A549 (cell line): ENCODE results near the gene CDH4. TPM values are rescaled to one million over a fixed set of nuclear protein-coding genes. Genes with fewer than 3 reads are reported as not detected.

Source experiments
- ATAC-seq, 2 experiments: fragments of 200-7000 bp in 1 of 2; fragments of >200 bp in 1 of 2; cut with Nextera tagmentation in 1 of 2; cut with Tn5 transposase in 1 of 2; 3 replicates each; pipeline versions ENCODE4 v1.8.0 to v1.9.1; 2018 to 2020; ENCODE audit warnings: mild to moderate bottlenecking in 1 of 2, moderate library complexity in 1 of 2
- CTCF ChIA-PET: fragments of 300-600 bp; sonication (Branson Sonifier 250); formaldehyde crosslinking; extraction: SDS; loops from one replicate; lab custom pipeline; 2021; ENCODE audit warnings: antibody characterized with exemption, inconsistent platforms; lab: Yijun Ruan, JAX
- POLR2A ChIA-PET: fragments of 350-600 bp; formaldehyde crosslinking; extraction: SDS; loops from one replicate; lab custom pipeline; 2021; ENCODE audit warnings: antibody characterized with exemption, inconsistent platforms; lab: Yijun Ruan, JAX
- DNase-seq, 2 experiments: peaks; one replicate each; pipeline versions ENCODE4 v3.0.0 to v3.0.0-alpha.2; 2011 to 2016; ENCODE audit warnings: low read depth in 1 of 2, low spot score in 1 of 2
- FAIRE-seq: peaks from 2 replicates; lab custom pipeline; 2011; peaks lifted over from hg19 to GRCh38; lab: Jason Lieb, UNC
- H3K27ac ChIP-seq, 2 experiments: fragments of >200 bp; sonication (Bioruptor Twin); formaldehyde crosslinking; 3 replicates each; pipeline ENCODE4 v1.5.1; 2016 to 2017
- H3K4me1 ChIP-seq: fragments of >200 bp; sonication (Bioruptor Twin); formaldehyde crosslinking; 3 replicates; pipeline ENCODE4 v1.6.1; 2016
- H3K4me2 ChIP-seq: fragments of >200 bp; sonication (Bioruptor Twin); formaldehyde crosslinking; 3 replicates; pipeline ENCODE4 v1.6.1; 2016
- H3K4me3 ChIP-seq: fragments of >200 bp; sonication (Bioruptor Twin); formaldehyde crosslinking; 3 replicates; pipeline ENCODE4 v1.5.1; 2016
- H3K9me3 ChIP-seq: fragments of >200 bp; sonication (Bioruptor Twin); formaldehyde crosslinking; 3 replicates; pipeline ENCODE4 v1.6.1; 2016
- BCL3 ChIP-seq: fragments of >200 bp; sonication (Bioruptor Twin); formaldehyde crosslinking; IDR thresholded peaks from 3 replicates; pipeline ENCODE4 v1.6.1; 2016
- BHLHE40 ChIP-seq: IDR thresholded peaks from 2 replicates; pipeline ENCODE4 v1.6.1; 2012; ENCODE audit warnings: low read depth, low read length, inconsistent platforms
- CBX8 ChIP-seq: fragments of 200-600 bp; sonication (generic); IDR thresholded peaks from 2 replicates; pipeline ENCODE4 v1.6.1; 2016
- CEBPB ChIP-seq, 2 experiments: fragments of >200 bp in 1 of 2; sonication (Bioruptor Twin) in 1 of 2; formaldehyde crosslinking in 1 of 2; IDR thresholded peaks; 2 replicates each; pipeline ENCODE4 v1.6.1; 2012 to 2016
- FOSL2 ChIP-seq, 2 experiments: fragments of 450-650 bp in 1 of 2; fragments of >200 bp in 1 of 2; sonication (Bioruptor Twin) in 1 of 2; formaldehyde crosslinking; IDR thresholded peaks; 2 replicates each; pipeline versions ENCODE4 v1.5.0 to v1.6.1; 2016 to 2020; ENCODE audit warnings: mild to moderate bottlenecking in 1 of 2, moderate library complexity in 1 of 2
- GATA3 ChIP-seq: IDR thresholded peaks from 2 replicates; pipeline ENCODE4 v1.6.1; 2012; ENCODE audit warnings: borderline replicate concordance
- HDAC2 ChIP-seq: fragments of 200-600 bp; sonication (generic); IDR thresholded peaks from 2 replicates; pipeline ENCODE4 v1.6.1; 2016
- HOXA7 ChIP-seq: fragments of 250-450 bp; sonication (Bioruptor Pico); IDR thresholded peaks from 2 replicates; pipeline ENCODE4 v1.5.0; 2020; ENCODE audit warnings: mild to moderate bottlenecking, moderate library complexity
- JUN ChIP-seq, 2 experiments: fragments of >200 bp; sonication (Bioruptor Twin); formaldehyde crosslinking; IDR thresholded peaks; 2 replicates in 1 of 2; 3 replicates in 1 of 2; pipeline ENCODE4 v1.6.1; 2016 to 2017
- NFE2L2 ChIP-seq: fragments of 150-350 bp; conservative IDR thresholded peaks from 2 replicates; pipeline ENCODE4 v1.6.1; 2014; ENCODE audit warnings: low read length
- NPAS2 ChIP-seq: fragments of 250-450 bp; sonication (Bioruptor Pico); IDR thresholded peaks from 2 replicates; pipeline ENCODE4 v1.8.0; 2022; ENCODE audit warnings: mild to moderate bottlenecking, moderate library complexity, borderline replicate concordance
- PBX3 ChIP-seq: IDR thresholded peaks from 2 replicates; pipeline ENCODE4 v1.6.1; 2012
- PHF8 ChIP-seq: fragments of 200-600 bp; sonication (generic); IDR thresholded peaks from 2 replicates; pipeline ENCODE4 v1.6.1; 2016; ENCODE audit warnings: low read depth, mild to moderate bottlenecking, antibody characterized with exemption, moderate library complexity, borderline replicate concordance
- RAD21 ChIP-seq, 2 experiments: fragments of >200 bp in 1 of 2; sonication (Bioruptor Twin) in 1 of 2; formaldehyde crosslinking in 1 of 2; IDR thresholded peaks in 1 of 2; conservative IDR thresholded peaks in 1 of 2; 2 replicates in 1 of 2; 3 replicates in 1 of 2; pipeline ENCODE4 v1.6.1; 2012 to 2018; ENCODE audit warnings: inconsistent platforms in 1 of 2
- RARB ChIP-seq: fragments of 250-450 bp; sonication (Bioruptor Pico); IDR thresholded peaks from 2 replicates; pipeline ENCODE4 v1.8.0; 2021; ENCODE audit warnings: mild to moderate bottlenecking, moderate library complexity
- RFX5 ChIP-seq: fragments of 450-650 bp; IDR thresholded peaks from 2 replicates; pipeline ENCODE4 v1.7.1; 2014; ENCODE audit warnings: antibody characterized with exemption, mild to moderate bottlenecking, moderate library complexity
- TP53 ChIP-seq: fragments of 250-450 bp; sonication (Bioruptor Pico); IDR thresholded peaks from 2 replicates; pipeline ENCODE4 v1.5.0; 2021; ENCODE audit warnings: mild to moderate bottlenecking, moderate library complexity
- WGBS: methylation state at CpG from one replicate; pipeline ENCODE4 v1.1.6; 2017; ENCODE audit errors: missing lambda C conversion rate; 5-methylcytosine and 5-hydroxymethylcytosine counted together
- polyA plus RNA-seq, 4 experiments: library from polyadenylated mRNA; depleted of rRNA in 3 of 4; stranded (reverse); fragments of >200 nt; fragmentation: RNase III in 1 of 4; extraction: RNeasy Plus Mini Kit Qiagen cat#74134 plus additional on column Dnase treatment in 1 of 4; gene quantifications; 2 replicates in 3 of 4; 3 replicates in 1 of 4; pipeline ENCODE4 v1.2.3, GENCODE V29; 2011 to 2017

The CDH4 gene
- polyA plus RNA-seq, 2 of the 4 experiments (the other 2 are of a cell fraction), result 3.4 to 10.3 TPM

GRCh38 chr20:61634376-61635145 is 382.5 kb downstream of the CDH4 start:
- Histone ChIP-seq H3K27ac (no peak overlapping the region), H3K9me3 (no peaks in the 10 kb centered on the region), H3K4me3 (no peak overlapping the region), H3K4me1 (no peaks in the 10 kb centered on the region), H3K4me2 (no peak overlapping the region)
- POLR2A ChIA-PET, result no interaction called here
- 80% methylated on average over 28 of the region's 28 CpGs for WGBS
- FAIRE-seq (no peak), DNase-seq (no peak), ATAC-seq (no peak)
- CTCF ChIA-PET, result interaction anchor here (1.1 to 1.4 kb wide), 2 partner anchors 9 to 33 kb away, joined by 3 read pairs; no protein-coding TSS in a partner anchor
- no peak for TF ChIP-seq BHLHE40
- TF ChIP-seq GATA3, result no peak
- TF ChIP-seq RAD21 (conservative IDR thresholded peaks at IDR 0.05 in 1 of 2, IDR thresholded peaks at IDR 0.05 in 1 of 2), result no peak
- TF ChIP-seq HDAC2, result no peak
- TF ChIP-seq HOXA7 (CRISPR knock-in tag), result no peak
- no peak for TF ChIP-seq RFX5
- no peak for TF ChIP-seq NFE2L2
- no peak for TF ChIP-seq TP53 (CRISPR knock-in tag)

- ATAC-seq (no peak), FAIRE-seq (no peak)
Observed at GRCh38 chr20:61635721-61636455, 383.8 kb downstream of the CDH4 start.

GRCh38 chr20:61636531-61637116 is 384.6 kb downstream of the CDH4 start:
- DNase-seq (no peak), ATAC-seq (no peak), FAIRE-seq (no peak)
- WGBS, result 84% methylated on average over 15 of the region's 15 CpGs
- Histone ChIP-seq H3K4me1 (no peaks in the 10 kb centered on the region), H3K9me3 (no peaks in the 10 kb centered on the region), H3K27ac (no peak overlapping the region), H3K4me3 (no peak overlapping the region), H3K4me2 (no peak overlapping the region)
- POLR2A ChIA-PET, result no interaction called here
- CTCF ChIA-PET, result no interaction called here
- TF ChIP-seq PBX3 (no peak), CEBPB (IDR thresholded peaks at IDR 0.05) (no peak), FOSL2 (IDR thresholded peaks at IDR 0.05) (no peak), FOSL2 (CRISPR knock-in tag; IDR thresholded peaks at IDR 0.05) (no peak), RAD21 (conservative IDR thresholded peaks at IDR 0.05 in 1 of 2, IDR thresholded peaks at IDR 0.05 in 1 of 2) (no peak), NFE2L2 (no peak), BCL3 (no peak), NPAS2 (CRISPR knock-in tag) (no peak), CBX8 (no peak), JUN (IDR thresholded peaks at IDR 0.05) (no peak)

More at GRCh38 chr20:61635721-61636455, 383.8 kb downstream of the CDH4 start:
- ChIA-PET POLR2A (no interaction called here), CTCF (no interaction called here)
- no peak overlapping the region for H3K4me3 ChIP-seq
- H3K4me1 ChIP-seq, result no peaks in the 10 kb centered on the region
- WGBS, result 70% methylated on average over 19 of the region's 19 CpGs
- H3K27ac ChIP-seq, result no peak overlapping the region
- TF ChIP-seq RARB (CRISPR knock-in tag) (no peak), RAD21 (conservative IDR thresholded peaks at IDR 0.05 in 1 of 2, IDR thresholded peaks at IDR 0.05 in 1 of 2) (no peak), PHF8 (no peak)
- no peaks in the 10 kb centered on the region for H3K9me3 ChIP-seq
- DNase-seq, result no peak
- H3K4me2 ChIP-seq, result no peak overlapping the region
